Measurements from ENCODE around the gene LRRC74A.
A peak's percentile ranks its signal among the peaks of the same experiment; 100 is the strongest.

LRRC74A gene

GRCh38 chr14:76814726-76815645 lies 11.2 kb upstream of the LRRC74A start:
- Mint-ChIP-seq H3K27ac (no peak overlapping the region), H3K4me3 (no peak overlapping the region), H3K4me1 (peaks cover 21% of the 10 kb centered on the region), H3K36me3 (no peaks in the 10 kb centered on the region), H3K9me3 (no peaks in the 10 kb centered on the region), H3K27me3 (no peaks in the 10 kb centered on the region)
- CTCF ChIA-PET = interaction anchor here (0.8 to 1.8 kb wide), 2 partner anchors 61 to 103 kb away, joined by 3 to 4 read pairs; no protein-coding TSS in a partner anchor
- DNase-seq = no peak

GRCh38 chr14:76820700-76821099 lies 5.5 kb upstream of the LRRC74A start:
- CTCF ChIA-PET = no interaction called here
- H3K27ac Mint-ChIP-seq = no peak overlapping the region
- no peak overlapping the region for H3K4me3 Mint-ChIP-seq
- no peaks in the 10 kb centered on the region for H3K4me1 Mint-ChIP-seq
- no peak for DNase-seq
- H3K9me3 Mint-ChIP-seq = no peaks in the 10 kb centered on the region
- no peaks in the 10 kb centered on the region for H3K36me3 Mint-ChIP-seq
- peaks cover 7% of the 10 kb centered on the region for H3K27me3 Mint-ChIP-seq

- no peak for DNase-seq
- CTCF ChIA-PET = no interaction called here
- Mint-ChIP-seq H3K4me3 (no peak overlapping the region), H3K27me3 (peaks cover 52% of the 10 kb centered on the region), H3K36me3 (no peaks in the 10 kb centered on the region), H3K9me3 (no peaks in the 10 kb centered on the region), H3K4me1 (no peaks in the 10 kb centered on the region), H3K27ac (no peak overlapping the region)
Observed at GRCh38 chr14:76827696-76828296, 1.6 kb downstream of the LRRC74A start.

GRCh38 chr14:76828339-76829012 lies 2.3 kb downstream of the LRRC74A start:
- H3K27me3 Mint-ChIP-seq = peaks cover 52% of the 10 kb centered on the region
- no peak overlapping the region for H3K4me3 Mint-ChIP-seq
- H3K9me3 Mint-ChIP-seq = no peaks in the 10 kb centered on the region
- no peaks in the 10 kb centered on the region for H3K36me3 Mint-ChIP-seq
- CTCF ChIA-PET = no interaction called here
- no peak overlapping the region for H3K27ac Mint-ChIP-seq
- no peaks in the 10 kb centered on the region for H3K4me1 Mint-ChIP-seq
- DNase-seq = no peak

- no peaks in the 10 kb centered on the region for H3K9me3 Mint-ChIP-seq
- no peak for DNase-seq
- CTCF ChIA-PET = interaction anchor here (0.6 kb wide), 1 partner anchor 47 kb away, joined by 3 read pairs; no protein-coding TSS in a partner anchor
Observed at GRCh38 chr14:76829013-76829365, 2.8 kb downstream of the LRRC74A start.

GRCh38 chr14:76829650-76830421 lies 3.6 kb downstream of the LRRC74A start:
- H3K36me3 Mint-ChIP-seq = no peaks in the 10 kb centered on the region
- CTCF ChIA-PET = interaction anchor here (0.6 to 1.0 kb wide), 2 partner anchors 46 to 241 kb away, joined by 3 read pairs; no protein-coding TSS in a partner anchor
- DNase-seq = no peak
- H3K27ac Mint-ChIP-seq = no peak overlapping the region
- peaks cover 53% of the 10 kb centered on the region for H3K27me3 Mint-ChIP-seq
- no peaks in the 10 kb centered on the region for H3K9me3 Mint-ChIP-seq
- H3K4me3 Mint-ChIP-seq = no peak overlapping the region
- H3K4me1 Mint-ChIP-seq = no peaks in the 10 kb centered on the region

More at GRCh38 chr14:76829013-76829365, 2.8 kb downstream of the LRRC74A start:
- Mint-ChIP-seq H3K27me3 (peaks cover 52% of the 10 kb centered on the region), H3K4me3 (no peak overlapping the region), H3K36me3 (no peaks in the 10 kb centered on the region), H3K4me1 (no peaks in the 10 kb centered on the region), H3K27ac (no peak overlapping the region)

- Mint-ChIP-seq H3K9me3 (no peaks in the 10 kb centered on the region), H3K27ac (no peak overlapping the region), H3K27me3 (peaks cover 56% of the 10 kb centered on the region), H3K4me1 (no peaks in the 10 kb centered on the region), H3K4me3 (no peak overlapping the region), H3K36me3 (no peaks in the 10 kb centered on the region)
- DNase-seq = no peak
- CTCF ChIA-PET = interaction anchor here (1.0 kb wide), 1 partner anchor 240 kb away, joined by 3 read pairs; no protein-coding TSS in a partner anchor
Observed at GRCh38 chr14:76830556-76830955, 4.3 kb downstream of the LRRC74A start.

- CTCF ChIA-PET = interaction anchor here (0.8 to 0.9 kb wide), 3 partner anchors 10 to 44 kb away, joined by 3 to 4 read pairs (median 3); no protein-coding TSS in a partner anchor
- H3K36me3 Mint-ChIP-seq = no peaks in the 10 kb centered on the region
- no peak overlapping the region for H3K4me3 Mint-ChIP-seq
- peaks cover 50% of the 10 kb centered on the region for H3K27me3 Mint-ChIP-seq
- H3K4me1 Mint-ChIP-seq = no peaks in the 10 kb centered on the region
- H3K27ac Mint-ChIP-seq = no peak overlapping the region
- no peaks in the 10 kb centered on the region for H3K9me3 Mint-ChIP-seq
- DNase-seq = no peak
Observed at GRCh38 chr14:76832503-76832988, 6.3 kb downstream of the LRRC74A start.

- no peak overlapping the region for H3K27ac Mint-ChIP-seq
- no peaks in the 10 kb centered on the region for H3K4me1 Mint-ChIP-seq
- H3K36me3 Mint-ChIP-seq = no peaks in the 10 kb centered on the region
- H3K27me3 Mint-ChIP-seq = peaks cover 50% of the 10 kb centered on the region
- no peak overlapping the region for H3K4me3 Mint-ChIP-seq
- no peak for DNase-seq
- H3K9me3 Mint-ChIP-seq = no peaks in the 10 kb centered on the region
- CTCF ChIA-PET = interaction anchor here (0.8 to 0.9 kb wide), 3 partner anchors 9 to 43 kb away, joined by 3 to 4 read pairs (median 3); no protein-coding TSS in a partner anchor
Observed at GRCh38 chr14:76833011-76833410, 6.8 kb downstream of the LRRC74A start.

GRCh38 chr14:76834241-76834661 lies 8.0 kb downstream of the LRRC74A start:
- Mint-ChIP-seq H3K4me3 (no peak overlapping the region), H3K4me1 (no peaks in the 10 kb centered on the region), H3K9me3 (no peaks in the 10 kb centered on the region), H3K36me3 (no peaks in the 10 kb centered on the region), H3K27ac (no peak overlapping the region), H3K27me3 (peaks cover 48% of the 10 kb centered on the region)
- no peak for DNase-seq
- CTCF ChIA-PET = no interaction called here

GRCh38 chr14:76836029-76836630 lies 9.9 kb downstream of the LRRC74A start:
- CTCF ChIA-PET = no interaction called here
- DNase-seq = no peak
- Mint-ChIP-seq H3K4me1 (no peaks in the 10 kb centered on the region), H3K36me3 (no peaks in the 10 kb centered on the region), H3K4me3 (no peak overlapping the region), H3K27ac (peak overlapping the region; percentile 10), H3K27me3 (peaks cover 44% of the 10 kb centered on the region), H3K9me3 (no peaks in the 10 kb centered on the region)

- Mint-ChIP-seq H3K36me3 (no peaks in the 10 kb centered on the region), H3K4me3 (no peak overlapping the region), H3K9me3 (no peaks in the 10 kb centered on the region), H3K4me1 (no peaks in the 10 kb centered on the region), H3K27me3 (peaks cover 43% of the 10 kb centered on the region), H3K27ac (no peak overlapping the region)
- CTCF ChIA-PET = no interaction called here
- no peak for DNase-seq
Observed at GRCh38 chr14:76837524-76837923, 11.3 kb downstream of the LRRC74A start.

- no peak for DNase-seq
- peaks cover 5% of the 10 kb centered on the region for H3K36me3 Mint-ChIP-seq
- H3K9me3 Mint-ChIP-seq = peaks cover 5% of the 10 kb centered on the region
- H3K27me3 Mint-ChIP-seq = peaks cover 38% of the 10 kb centered on the region
- CTCF ChIA-PET = interaction anchor here (1.5 to 1.6 kb wide), 2 partner anchors 10 to 30 kb away, joined by 3 read pairs; no protein-coding TSS in a partner anchor
- peaks cover 14% of the 10 kb centered on the region for H3K4me1 Mint-ChIP-seq
- no peak overlapping the region for H3K27ac Mint-ChIP-seq
- H3K4me3 Mint-ChIP-seq = no peak overlapping the region
Observed at GRCh38 chr14:76842414-76842813, 16.2 kb downstream of the LRRC74A start.
